ENCODE data around the gene PLCH1.

- TF ChIP-seq CTCF (IDR thresholded peaks at IDR 0.05) (no peak), POLR2A (IDR thresholded peaks at IDR 0.05) (no peak)
Measured at GRCh38 chr3:155465664-155466063, 279.2 kb downstream of the PLCH1 start.

Data from uterus (tissue), 2 donors.